HG03139 (cell line): Measurements from ENCODE around the gene P3H1.
"Not testable (repeated sequence)": the region's sequence is repeated elsewhere in the genome, so short reads cannot be mapped to it uniquely, and the experiment has no call there.

Experiments
- ATAC-seq: cut with Tn5 transposase; IDR thresholded peaks from one replicate; pipeline ENCODE4 v1.9.1; 2021; ENCODE audit not compliant: unreplicated experiment

Gene P3H1

DNA sequence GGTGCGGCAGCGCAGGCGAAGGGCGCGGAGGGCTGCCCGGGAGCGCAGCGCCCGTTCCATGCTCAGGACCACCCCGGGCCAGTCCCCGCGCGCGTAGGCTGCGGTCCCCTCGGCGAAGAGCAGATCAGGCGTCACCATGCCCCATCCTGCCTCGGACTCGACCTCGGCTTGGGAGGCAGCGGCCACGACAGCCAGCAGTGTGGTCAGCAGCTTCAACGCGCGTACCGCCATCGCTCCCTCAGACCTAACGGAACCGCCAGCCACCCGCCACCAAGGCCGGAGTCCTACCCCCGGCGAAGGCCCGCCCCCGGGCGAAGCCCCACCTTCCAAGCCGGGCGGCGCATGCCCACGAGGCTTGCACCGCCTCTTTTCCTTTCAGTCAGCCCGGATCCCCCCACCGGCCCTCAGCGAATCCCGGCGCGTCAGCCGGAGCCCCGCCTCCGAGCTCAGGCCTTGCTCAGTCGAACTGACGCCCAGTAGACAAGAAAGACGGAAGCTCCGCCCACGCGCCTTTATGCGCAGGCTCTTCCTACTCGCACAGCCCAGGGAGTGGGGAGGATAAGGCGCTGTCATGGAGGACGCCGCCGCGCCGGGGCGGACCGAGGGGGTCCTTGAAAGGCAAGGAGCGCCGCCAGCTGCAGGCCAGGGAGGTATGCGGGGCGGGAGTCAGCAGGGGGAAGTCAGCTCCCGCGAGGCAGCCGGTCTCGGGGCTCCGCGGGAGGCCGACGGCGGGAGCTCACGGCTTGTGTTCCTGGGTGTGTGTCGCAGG, at the start of gene P3H1, which contains the start of gene C1orf50:
Gene P3H1, minus strand, starts transcription at position 288 of the 769 bp plus-strand sequence. Its CDS starts 57 bp downstream, at position 231.
Gene C1orf50, plus strand, starts transcription at position 509 of the 769 bp plus-strand sequence. Its CDS starts 63 bp downstream, at position 572.
- ATAC-seq: peak; percentile 83

DNA sequence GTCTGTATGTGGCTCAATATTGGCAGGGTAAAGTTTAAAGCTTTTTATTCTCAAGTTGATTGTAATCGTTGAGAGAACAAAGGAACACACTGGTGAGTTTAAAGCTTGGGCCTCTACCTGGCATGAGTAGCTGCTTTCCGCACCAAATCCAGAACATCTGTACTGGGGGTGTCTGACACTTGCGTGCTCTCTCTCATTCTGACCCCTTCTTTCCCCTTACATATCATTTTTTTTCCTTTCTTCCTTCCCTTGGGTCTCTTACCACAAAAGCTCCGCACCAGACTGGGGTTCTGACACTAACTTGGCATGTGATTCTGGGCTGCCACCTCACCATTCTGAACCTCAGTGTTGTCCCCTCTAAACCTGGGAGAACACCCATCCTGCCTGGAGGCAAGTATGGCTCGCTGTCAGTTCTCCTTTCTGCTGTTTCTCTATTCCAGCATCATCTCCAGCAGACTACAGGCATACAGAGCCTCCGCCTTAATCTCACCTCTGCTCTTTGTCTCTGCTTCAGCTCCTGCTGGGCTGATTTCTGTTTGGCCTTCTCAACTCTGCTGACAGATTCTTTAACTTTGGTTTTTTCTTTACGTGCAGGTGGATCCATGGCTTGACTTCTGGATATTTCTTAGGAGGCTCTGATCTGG, 49.2 kb upstream of the P3H1 start:
- no peak for ATAC-seq

GRCh38 chr1:42814815-42815214, 48.0 kb upstream of the P3H1 start:
- ATAC-seq: not testable (repeated sequence)

GRCh38 chr1:42807056-42807668, 40.3 kb upstream of the P3H1 start:
- no peak for ATAC-seq

GRCh38 chr1:42806593-42806992, 39.8 kb upstream of the P3H1 start:
- ATAC-seq: no peak

DNA sequence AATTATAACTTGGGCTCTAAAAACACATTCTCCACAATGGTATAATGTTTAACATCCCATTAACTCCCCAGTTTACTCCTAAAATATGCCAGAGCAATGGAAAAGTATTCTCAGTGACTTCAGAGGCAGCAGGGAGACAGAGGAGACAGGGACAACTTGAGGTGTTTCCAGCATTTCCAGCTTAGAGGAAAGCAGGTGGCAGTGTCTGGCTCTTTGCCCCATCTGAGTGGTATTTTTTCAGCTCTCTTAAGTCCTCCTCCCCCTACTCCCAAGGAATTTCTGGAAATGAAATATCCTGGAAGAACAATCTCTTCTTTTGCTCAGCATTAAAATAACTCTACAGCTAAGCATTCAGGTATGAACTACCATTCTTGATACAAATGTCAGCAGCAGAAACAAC, 39.3 kb upstream of the P3H1 start:
- ATAC-seq: no peak

- no peak for ATAC-seq
Measured at GRCh38 chr1:42801832-42802473, 35.1 kb upstream of the P3H1 start.

GRCh38 chr1:42797979-42798378, 31.2 kb upstream of the P3H1 start:
- no peak for ATAC-seq

DNA sequence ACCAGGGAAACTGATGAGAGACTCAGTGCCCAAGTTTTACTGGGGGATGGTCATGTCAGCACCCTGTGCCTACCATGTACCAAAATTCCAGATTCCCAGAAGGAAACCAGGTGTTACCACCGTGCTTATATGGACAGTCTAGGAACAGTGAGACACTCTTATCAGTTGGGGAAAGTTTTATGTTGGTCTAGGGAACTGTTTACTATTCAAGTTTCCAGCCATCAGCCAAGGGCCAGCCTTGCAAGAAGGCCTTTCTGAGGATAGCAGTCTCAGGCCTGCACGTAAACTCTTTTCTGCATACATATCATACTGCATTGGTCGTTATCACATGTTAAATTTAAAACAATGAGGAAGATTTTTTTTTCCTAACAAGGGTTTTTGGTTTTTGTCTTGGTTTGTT, 30.6 kb upstream of the P3H1 start:
- no peak for ATAC-seq

DNA sequence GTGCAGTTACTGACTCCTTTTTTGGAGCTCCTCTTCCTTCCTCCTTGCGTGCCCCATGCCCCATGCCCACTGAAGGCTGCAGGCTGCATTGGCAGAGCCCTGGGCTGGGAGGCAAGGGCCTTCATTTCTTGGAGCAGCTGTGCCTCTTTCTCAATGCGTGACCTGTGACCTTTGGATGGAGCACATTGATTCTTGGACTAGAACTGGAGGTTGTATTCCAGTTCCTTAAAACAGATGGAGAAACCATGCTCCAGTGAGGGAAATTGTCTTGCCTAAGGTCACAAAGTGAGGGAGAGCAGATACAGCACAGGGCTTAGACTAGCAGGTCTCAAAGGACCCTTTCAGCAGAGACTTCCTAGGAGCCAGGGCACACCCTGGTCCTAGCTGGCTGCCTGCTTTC, 27.0 kb upstream of the P3H1 start:
- no peak for ATAC-seq

GRCh38 chr1:42788021-42788420, 21.2 kb upstream of the P3H1 start:
- ATAC-seq: no peak

- no peak for ATAC-seq
Measured at GRCh38 chr1:42786097-42786496, 19.3 kb upstream of the P3H1 start.

GRCh38 chr1:42784946-42785693, 18.3 kb upstream of the P3H1 start, which contains the start of gene TMEM269:
Gene TMEM269 (plus strand): TSS chr1:42784991. CDS start chr1:42789894, 4,903 bp downstream.
- ATAC-seq: no peak

GRCh38 chr1:42784547-42784945, 17.7 kb upstream of the P3H1 start:
- ATAC-seq: no peak

DNA sequence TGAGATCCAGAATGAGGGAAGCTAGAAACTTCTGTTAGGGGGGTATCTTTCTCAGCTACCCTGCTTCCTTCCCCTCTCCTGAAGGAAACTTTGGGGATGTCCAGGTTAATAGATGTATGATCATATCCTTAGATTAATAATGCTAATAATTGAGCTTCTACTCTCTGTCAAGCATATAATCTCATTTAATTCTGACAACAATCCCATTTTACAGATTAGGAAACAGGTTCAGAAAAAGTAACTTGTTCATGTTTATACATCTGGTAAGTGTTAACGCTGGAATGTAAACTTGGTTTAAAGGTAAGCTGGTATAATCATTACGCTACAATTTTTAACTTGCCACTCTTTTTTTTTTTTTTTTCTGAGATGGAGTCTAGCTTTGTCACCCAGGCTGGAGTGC, 16.3 kb upstream of the P3H1 start:
- ATAC-seq: no peak

GRCh38 chr1:42780176-42780575, 13.3 kb upstream of the P3H1 start:
- no peak for ATAC-seq

DNA sequence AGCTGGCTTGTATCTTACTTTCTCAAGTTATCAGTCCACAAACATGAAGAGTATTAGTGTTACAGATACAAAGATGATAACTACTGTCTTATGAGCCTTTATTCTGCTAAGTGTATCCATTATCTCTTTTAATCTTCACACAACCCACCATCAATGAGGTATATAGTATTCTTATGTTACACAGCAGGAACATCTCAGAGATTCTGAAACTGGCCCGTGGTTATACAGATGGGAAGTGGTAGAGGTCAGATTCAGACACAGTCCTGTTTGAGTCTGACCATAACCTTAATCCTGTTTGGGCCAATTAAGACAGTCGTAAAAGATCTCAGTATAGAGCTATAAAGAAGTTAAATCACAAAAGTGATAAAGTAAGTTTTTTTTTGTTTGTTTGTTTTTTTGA, 12.9 kb upstream of the P3H1 start:
- no peak for ATAC-seq

DNA sequence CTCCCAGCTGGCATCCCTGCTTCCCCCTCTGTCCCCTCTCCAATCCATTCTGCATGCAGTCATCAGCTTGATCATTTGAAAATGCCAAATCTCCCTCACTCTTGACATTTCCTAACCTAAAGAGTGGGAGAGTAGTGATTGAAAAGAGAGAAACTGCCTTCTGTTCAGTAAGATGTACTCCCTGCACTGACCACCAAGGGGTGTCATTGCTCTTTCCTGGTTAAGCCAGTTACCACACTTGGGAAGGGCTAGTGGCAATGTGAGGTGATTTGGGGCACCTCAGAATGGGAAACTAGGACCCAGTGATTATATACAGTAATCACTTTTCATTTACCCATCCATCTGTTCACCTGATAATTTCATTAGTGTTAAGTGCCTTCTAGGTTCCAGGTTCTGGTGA, 11.0 kb upstream of the P3H1 start:
- no peak for ATAC-seq

GRCh38 chr1:42776502-42776901, 9.7 kb upstream of the P3H1 start:
- no peak for ATAC-seq

- ATAC-seq: no peak
Measured at GRCh38 chr1:42774928-42775526, 8.2 kb upstream of the P3H1 start.
